ENCODE data around the gene TFE3.

- TF ChIP-seq CTCF (IDR thresholded peaks at IDR 0.05 in 2 of 3, conservative IDR thresholded peaks at IDR 0.05 in 1 of 3; ENCODE audit: control insufficient read depth in 2 of 3, extremely low read depth in 1 of 3, insufficient read depth in 1 of 3, low read depth in 3 of 3, low read length in 3 of 3) (no peak), EZH2 (IDR thresholded peaks at IDR 0.05; ENCODE audit: borderline replicate concordance, control insufficient read depth, low read depth, low read length) (no peak)
Measured at GRCh38 chrX:49071877-49072711, 28.9 kb upstream of the TFE3 start.

Measured in GM12878 (cell line).